NCI-H1105 treated with DMSO at 0.1 percent for 48 hours (cell line): ENCODE data around the gene MESD.

Experiments used
- DNase-seq: peaks from one replicate; lab custom pipeline; 2025; lab: John Stamatoyannopoulos, UW

MESD gene

DNA sequence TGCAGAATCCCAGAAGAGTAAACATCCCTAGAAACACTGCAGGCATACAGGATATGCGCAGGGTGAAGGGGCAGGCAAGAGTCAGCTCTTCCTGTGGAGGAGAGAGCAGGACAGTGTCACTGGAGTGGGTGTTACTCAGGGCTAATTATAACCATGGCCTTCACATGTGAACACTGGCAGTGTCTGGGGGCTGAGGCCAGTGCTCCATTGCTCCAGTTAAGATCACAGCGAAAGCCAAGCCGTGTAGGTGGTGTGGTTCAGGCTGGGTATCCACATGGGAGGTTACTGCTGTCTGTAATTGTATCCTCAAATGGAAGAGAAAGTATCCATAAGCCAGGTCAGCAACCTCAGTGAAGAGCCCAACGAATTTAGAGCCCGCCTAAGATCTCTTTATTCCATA lies 84.6 kb downstream of the MESD start:
- DNase-seq: no peak

DNA sequence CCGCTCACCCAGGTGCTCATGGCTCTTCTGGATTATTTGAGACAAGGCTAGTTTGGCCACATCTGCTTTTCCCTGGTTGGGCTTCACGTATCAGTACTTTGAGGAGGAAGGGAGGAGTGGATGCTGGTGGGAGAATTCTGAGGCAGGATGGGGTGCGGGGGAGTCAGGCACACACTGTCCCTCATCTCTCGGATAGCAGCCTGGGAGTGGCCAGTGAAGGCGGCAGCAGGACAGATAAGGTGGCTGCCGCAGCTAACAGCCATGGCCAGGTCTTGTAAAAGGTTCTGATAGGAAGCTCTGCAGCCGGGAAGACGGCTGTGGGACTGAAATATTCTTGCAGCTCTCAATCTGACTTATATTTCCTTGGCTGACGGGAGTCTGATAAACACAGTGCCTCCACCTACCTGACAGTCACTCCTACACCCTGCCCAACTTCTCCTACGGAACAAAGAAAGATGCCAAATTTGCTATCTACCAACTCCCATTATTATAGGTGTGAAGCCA lies 87.3 kb downstream of the MESD start:
- DNase-seq: no peak

- DNase-seq: no peak
Observed at GRCh38 chr15:80898040-80898439, 91.6 kb downstream of the MESD start.
